HG03460 (cell line): ENCODE measurements around the gene CHD6.

ENCODE experiments used
- ATAC-seq: cut with Tn5 transposase; IDR thresholded peaks from one replicate; pipeline ENCODE4 v1.9.1; 2021; ENCODE audit not compliant: unreplicated experiment

CHD6 gene

GRCh38 chr20:41355598-41356203 lies 262.5 kb downstream of the CHD6 start:
- no peak for ATAC-seq

GRCh38 chr20:41355192-41355591 lies 263.0 kb downstream of the CHD6 start:
- ATAC-seq = no peak

GRCh38 chr20:41353530-41353929 lies 264.6 kb downstream of the CHD6 start:
- no peak for ATAC-seq

- ATAC-seq = no peak
These were observed 265.5 kb downstream of the CHD6 start for GRCh38 chr20:41352666-41353065.

GRCh38 chr20:41352106-41352505 lies 266.1 kb downstream of the CHD6 start:
- ATAC-seq = no peak
